Measurements from ENCODE around the gene MEX3D.
A peak's percentile ranks its signal among the peaks of the same experiment; 100 is the strongest.

Gene MEX3D

GRCh38 chr19:1525343-1525742 lies 42.8 kb downstream of the MEX3D start:
- Histone ChIP-seq H3K4me2 (ENCODE audit: low read length) (no peak overlapping the region), H3K4me3 (ENCODE audit: low read length) (no peak overlapping the region), H3K36me3 (ENCODE audit: control insufficient read depth, insufficient read depth, low read length) (no peaks in the 10 kb centered on the region), H3K27ac (ENCODE audit: low read depth, low read length) (no peak overlapping the region), H3K9ac (ENCODE audit: low read length) (no peak overlapping the region), H3K56ac (ENCODE audit: low read length) (no peak overlapping the region), H3K27me3 (ENCODE audit: insufficient read depth, low read length, poor library complexity) (peaks cover 9% of the 10 kb centered on the region), H3K79me2 (ENCODE audit: control insufficient read depth, insufficient read depth, low read length) (no peaks in the 10 kb centered on the region), H3K4me1 (ENCODE audit: control insufficient read depth, low read depth, low read length) (no peaks in the 10 kb centered on the region), H2BK5ac (ENCODE audit: low read length) (no peak overlapping the region), H2AK5ac (ENCODE audit: low read length) (no peak overlapping the region), H4K8ac (ENCODE audit: low read depth, low read length) (no peak overlapping the region), H3K23ac (ENCODE audit: low read length) (no peak overlapping the region), H2BK120ac (ENCODE audit: low read depth, low read length) (no peak overlapping the region), H4K5ac (ENCODE audit: low read length) (no peak overlapping the region), H2BK15ac (replicated peaks; ENCODE audit: low read depth) (no peak overlapping the region), H3K79me1 (ENCODE audit: low read length) (no peaks in the 10 kb centered on the region), H3K4ac (ENCODE audit: low read depth, low read length) (no peak overlapping the region), H3K18ac (ENCODE audit: low read length) (no peak overlapping the region)
- DNase-seq = no peak
- no CpG with 5 or more reads among the region's 31 CpGs for WGBS (ENCODE audit: extremely low coverage, insufficient coverage, low lambda C conversion rate)

GRCh38 chr19:1524972-1525325 lies 43.2 kb downstream of the MEX3D start:
- Histone ChIP-seq H3K4me1 (ENCODE audit: control insufficient read depth, low read depth, low read length) (no peaks in the 10 kb centered on the region), H3K4me2 (ENCODE audit: low read length) (no peak overlapping the region), H2AK5ac (ENCODE audit: low read length) (no peak overlapping the region), H4K8ac (ENCODE audit: low read depth, low read length) (no peak overlapping the region), H3K4ac (ENCODE audit: low read depth, low read length) (no peak overlapping the region), H3K27ac (ENCODE audit: low read depth, low read length) (no peak overlapping the region), H2BK120ac (ENCODE audit: low read depth, low read length) (no peak overlapping the region), H3K4me3 (ENCODE audit: low read length) (no peak overlapping the region), H2BK15ac (replicated peaks; ENCODE audit: low read depth) (no peak overlapping the region), H3K18ac (ENCODE audit: low read length) (no peak overlapping the region), H3K36me3 (ENCODE audit: control insufficient read depth, insufficient read depth, low read length) (no peaks in the 10 kb centered on the region), H3K9ac (ENCODE audit: low read length) (no peak overlapping the region), H3K79me1 (ENCODE audit: low read length) (no peaks in the 10 kb centered on the region), H3K56ac (ENCODE audit: low read length) (no peak overlapping the region), H3K27me3 (ENCODE audit: insufficient read depth, low read length, poor library complexity) (peaks cover 9% of the 10 kb centered on the region), H4K5ac (ENCODE audit: low read length) (no peak overlapping the region), H2BK5ac (ENCODE audit: low read length) (no peak overlapping the region), H3K23ac (ENCODE audit: low read length) (peak overlapping the region; percentile 29), H3K79me2 (ENCODE audit: control insufficient read depth, insufficient read depth, low read length) (no peaks in the 10 kb centered on the region)
- no peak for DNase-seq
- no CpG with 5 or more reads among the region's 17 CpGs for WGBS (ENCODE audit: extremely low coverage, insufficient coverage, low lambda C conversion rate)

- no CpG with 5 or more reads among the region's 49 CpGs for WGBS (ENCODE audit: extremely low coverage, insufficient coverage, low lambda C conversion rate)
- H2BK15ac ChIP-seq (replicated peaks; ENCODE audit: low read depth) = no peak overlapping the region
- H3K4me3 ChIP-seq (ENCODE audit: low read length) = no peak overlapping the region
- peak; percentile 13 for DNase-seq
- no peak overlapping the region for H3K4me2 ChIP-seq (ENCODE audit: low read length)
- no peaks in the 10 kb centered on the region for H3K79me1 ChIP-seq (ENCODE audit: low read length)
- no peak overlapping the region for H4K5ac ChIP-seq (ENCODE audit: low read length)
- H3K18ac ChIP-seq (ENCODE audit: low read length) = no peak overlapping the region
- H3K4me1 ChIP-seq (ENCODE audit: control insufficient read depth, low read depth, low read length) = no peaks in the 10 kb centered on the region
- H4K8ac ChIP-seq (ENCODE audit: low read depth, low read length) = no peak overlapping the region
- H2BK5ac ChIP-seq (ENCODE audit: low read length) = no peak overlapping the region
- no peaks in the 10 kb centered on the region for H3K36me3 ChIP-seq (ENCODE audit: control insufficient read depth, insufficient read depth, low read length)
- no peak overlapping the region for H3K9ac ChIP-seq (ENCODE audit: low read length)
- H3K27me3 ChIP-seq (ENCODE audit: insufficient read depth, low read length, poor library complexity) = peaks cover 9% of the 10 kb centered on the region
- no peak overlapping the region for H3K56ac ChIP-seq (ENCODE audit: low read length)
- H2BK120ac ChIP-seq (ENCODE audit: low read depth, low read length) = no peak overlapping the region
- no peak overlapping the region for H3K4ac ChIP-seq (ENCODE audit: low read depth, low read length)
- no peak overlapping the region for H3K27ac ChIP-seq (ENCODE audit: low read depth, low read length)
- no peaks in the 10 kb centered on the region for H3K79me2 ChIP-seq (ENCODE audit: control insufficient read depth, insufficient read depth, low read length)
- H2AK5ac ChIP-seq (ENCODE audit: low read length) = no peak overlapping the region
- H3K23ac ChIP-seq (ENCODE audit: low read length) = peak overlapping the region; percentile 29
Measured at GRCh38 chr19:1524287-1524971, 43.7 kb downstream of the MEX3D start.

GRCh38 chr19:1523412-1524286 lies 44.5 kb downstream of the MEX3D start, which contains the start of gene PLK5:
TSS of gene PLK5 (plus strand) at chr19:1524077. CDS start at chr19:1526997, 2,920 bp downstream.
- Histone ChIP-seq H3K9ac (ENCODE audit: low read length) (no peak within 1 kb of the TSS), H2BK15ac (replicated peaks; ENCODE audit: low read depth) (no peak within 1 kb of the TSS), H3K4ac (ENCODE audit: low read depth, low read length) (no peak within 1 kb of the TSS), H4K5ac (ENCODE audit: low read length) (no peak within 1 kb of the TSS), H3K27ac (ENCODE audit: low read depth, low read length) (no peak within 1 kb of the TSS), H3K4me1 (ENCODE audit: control insufficient read depth, low read depth, low read length) (no peaks in the 10 kb centered on the region), H4K8ac (ENCODE audit: low read depth, low read length) (no peak within 1 kb of the TSS), H3K79me2 (ENCODE audit: control insufficient read depth, insufficient read depth, low read length) (no peaks in the 10 kb centered on the region), H3K18ac (ENCODE audit: low read length) (no peak within 1 kb of the TSS), H2BK5ac (ENCODE audit: low read length) (no peak within 1 kb of the TSS), H3K56ac (ENCODE audit: low read length) (no peak within 1 kb of the TSS), H3K23ac (ENCODE audit: low read length) (peak within 1 kb of the TSS; percentile 29), H3K4me2 (ENCODE audit: low read length) (no peak within 1 kb of the TSS), H2AK5ac (ENCODE audit: low read length) (no peak within 1 kb of the TSS), H3K27me3 (ENCODE audit: insufficient read depth, low read length, poor library complexity) (peaks cover 9% of the 10 kb centered on the region), H3K36me3 (ENCODE audit: control insufficient read depth, insufficient read depth, low read length) (no peaks in the 10 kb centered on the region), H3K79me1 (ENCODE audit: low read length) (no peaks in the 10 kb centered on the region), H3K4me3 (ENCODE audit: low read length) (no peak within 1 kb of the TSS), H2BK120ac (ENCODE audit: low read depth, low read length) (no peak within 1 kb of the TSS)
- no peak for DNase-seq
- WGBS (ENCODE audit: extremely low coverage, insufficient coverage, low lambda C conversion rate) = no CpG with 5 or more reads among the region's 92 CpGs

GRCh38 chr19:1522838-1523237 lies 45.3 kb downstream of the MEX3D start:
- Histone ChIP-seq H2BK15ac (replicated peaks; ENCODE audit: low read depth) (no peak overlapping the region), H3K4me2 (ENCODE audit: low read length) (no peak overlapping the region), H4K8ac (ENCODE audit: low read depth, low read length) (no peak overlapping the region), H3K27ac (ENCODE audit: low read depth, low read length) (no peak overlapping the region), H2BK120ac (ENCODE audit: low read depth, low read length) (no peak overlapping the region), H3K18ac (ENCODE audit: low read length) (no peak overlapping the region), H3K79me2 (ENCODE audit: control insufficient read depth, insufficient read depth, low read length) (no peaks in the 10 kb centered on the region), H3K4me3 (ENCODE audit: low read length) (no peak overlapping the region), H3K27me3 (ENCODE audit: insufficient read depth, low read length, poor library complexity) (peaks cover 9% of the 10 kb centered on the region), H3K36me3 (ENCODE audit: control insufficient read depth, insufficient read depth, low read length) (no peaks in the 10 kb centered on the region), H2AK5ac (ENCODE audit: low read length) (no peak overlapping the region), H3K56ac (ENCODE audit: low read length) (no peak overlapping the region), H3K4me1 (ENCODE audit: control insufficient read depth, low read depth, low read length) (no peaks in the 10 kb centered on the region), H3K23ac (ENCODE audit: low read length) (no peak overlapping the region), H3K4ac (ENCODE audit: low read depth, low read length) (no peak overlapping the region), H3K9ac (ENCODE audit: low read length) (no peak overlapping the region), H3K79me1 (ENCODE audit: low read length) (no peaks in the 10 kb centered on the region), H2BK5ac (ENCODE audit: low read length) (no peak overlapping the region), H4K5ac (ENCODE audit: low read length) (no peak overlapping the region)
- no peak for DNase-seq
- WGBS (ENCODE audit: extremely low coverage, insufficient coverage, low lambda C conversion rate) = no CpG with 5 or more reads among the region's 18 CpGs
